MM.1S (cell line): ENCODE measurements around the gene SDF2L1.

ENCODE experiments used
- DNase-seq: peaks from one replicate; pipeline ENCODE4 v3.0.0-alpha.2; 2015
- H2AFZ ChIP-seq: fragments of 300-600 bp; sonication (generic); 2 replicates; pipeline ENCODE4 v1.6.0; 2016; ENCODE audit warnings: antibody characterized with exemption, low read length
- H3F3A ChIP-seq: fragments of 300-600 bp; sonication (generic); 2 replicates; pipeline ENCODE4 v1.6.1; 2016; ENCODE audit warnings: mild to moderate bottlenecking, antibody characterized with exemption, low read length, moderate library complexity, mixed read lengths; ENCODE audit not compliant: insufficient read depth
- H3K27ac ChIP-seq: fragments of 300-600 bp; sonication (generic); 2 replicates; pipeline ENCODE4 v1.5.1; 2016; ENCODE audit warnings: mild to moderate bottlenecking, low read length
- H3K27me3 ChIP-seq: fragments of 300-600 bp; sonication (generic); replicated peaks from 2 replicates; pipeline ENCODE4 v1.6.0; 2016; ENCODE audit warnings: low read length; ENCODE audit not compliant: insufficient read depth
- H3K36me3 ChIP-seq: fragments of 300-600 bp; sonication (generic); replicated peaks from 2 replicates; pipeline ENCODE4 v1.6.1; 2016; ENCODE audit warnings: mild to moderate bottlenecking, low read length, mixed read lengths; ENCODE audit not compliant: insufficient read depth
- H3K4me1 ChIP-seq: fragments of 300-600 bp; sonication (generic); 2 replicates; pipeline ENCODE4 v1.6.1; 2016; ENCODE audit warnings: low read length, mixed read lengths
- H3K4me2 ChIP-seq: fragments of 300-600 bp; sonication (generic); 2 replicates; pipeline ENCODE4 v1.6.0; 2016; ENCODE audit warnings: low read depth, low read length
- H3K4me3 ChIP-seq: fragments of 300-600 bp; sonication (generic); 2 replicates; pipeline ENCODE4 v1.5.1; 2016; ENCODE audit warnings: low read length, mixed read lengths
- H3K79me2 ChIP-seq: fragments of 300-600 bp; sonication (generic); 2 replicates; pipeline ENCODE4 v1.6.1; 2016; ENCODE audit warnings: mixed run types, low read length, mixed read lengths
- H3K9ac ChIP-seq: fragments of 300-600 bp; sonication (generic); 2 replicates; pipeline ENCODE4 v1.6.1; 2016; ENCODE audit warnings: low read length, mixed read lengths
- H3K9me2 ChIP-seq: fragments of 300-600 bp; sonication (generic); replicated peaks from 2 replicates; pipeline ENCODE4 v1.6.1; 2016; ENCODE audit warnings: mild to moderate bottlenecking, low read length, mixed read lengths; ENCODE audit not compliant: insufficient read depth
- H3K9me3 ChIP-seq: fragments of 300-600 bp; sonication (generic); replicated peaks from 2 replicates; pipeline ENCODE4 v1.6.1; 2016; ENCODE audit warnings: mild to moderate bottlenecking, low read length, mixed read lengths; ENCODE audit not compliant: insufficient read depth
- H4K20me1 ChIP-seq: fragments of 300-600 bp; sonication (generic); 2 replicates; pipeline ENCODE4 v1.6.1; 2016; ENCODE audit warnings: mild to moderate bottlenecking, low read length, moderate library complexity, mixed read lengths; ENCODE audit not compliant: insufficient read depth
- EZH2 ChIP-seq: fragments of 300-600 bp; sonication (generic); optimal IDR thresholded peaks from 2 replicates; pipeline ENCODE3; 2017; ENCODE audit warnings: low read depth, mild to moderate bottlenecking, antibody characterized with exemption, low read length, mixed read lengths
- EZH2phosphoT487 ChIP-seq: fragments of 300-600 bp; sonication (generic); IDR thresholded peaks from 2 replicates; pipeline ENCODE4 v1.6.1; 2018; ENCODE audit warnings: antibody characterized with exemption, low read length
- TF ChIP-seq, protein P1 (sequence below): fragments of 300-600 bp; sonication (generic); IDR thresholded peaks from 2 replicates; pipeline ENCODE4 v1.5.1; 2016; ENCODE audit warnings: antibody characterized with exemption, low read length, mixed read lengths

SDF2L1 gene

DNA sequence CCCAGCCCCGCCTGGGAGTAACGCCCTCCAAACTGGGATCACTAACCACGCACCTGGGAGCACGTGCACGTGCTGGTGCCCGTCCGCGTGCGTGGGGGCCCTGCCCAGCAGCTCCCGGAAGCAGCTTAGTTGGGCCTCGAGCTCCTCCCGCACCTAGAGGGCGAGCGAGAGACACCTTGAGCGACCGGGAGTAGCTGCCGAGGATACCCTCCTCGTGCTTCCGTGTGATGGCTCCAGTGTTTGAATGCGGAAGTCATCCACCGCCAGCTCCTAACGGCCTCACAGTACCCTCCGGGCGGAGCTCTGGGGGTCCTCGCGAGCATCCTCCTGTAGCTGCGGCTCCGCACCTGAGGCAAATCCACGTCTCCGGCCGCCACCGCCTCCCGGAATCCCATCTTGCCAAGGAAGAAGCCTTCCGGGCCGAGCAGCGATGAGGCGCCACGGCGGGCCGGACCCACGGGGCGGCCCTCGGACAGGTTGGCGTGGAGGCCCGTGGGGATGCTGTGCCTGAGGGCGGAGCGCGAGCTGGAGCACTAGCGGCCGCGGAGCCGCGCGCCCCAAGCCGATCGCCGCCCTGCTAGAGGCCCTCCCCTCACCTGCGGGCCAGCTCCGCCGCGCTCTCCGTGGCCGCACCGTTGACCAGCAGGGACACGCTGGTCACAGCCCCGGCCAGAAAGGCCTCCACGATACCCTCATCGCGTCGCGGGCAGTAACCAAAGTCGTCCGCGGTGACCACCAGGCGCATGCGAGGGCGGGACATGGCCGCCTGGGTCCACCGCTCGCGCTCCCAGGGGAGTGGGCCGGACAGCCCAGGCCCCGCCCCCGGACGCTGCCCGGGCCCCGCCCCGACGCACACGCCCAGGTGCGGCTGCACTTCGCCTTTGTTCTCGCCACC is 12.6 kb upstream of the SDF2L1 start, which contains the start of gene YDJC:
TSS of gene YDJC (minus strand) at position 768 of the 895 bp plus-strand sequence. CDS start at position 760, 8 bp downstream.
- H3K36me3 ChIP-seq: peaks cover 7% of the 10 kb centered on the region
- H3K27me3 ChIP-seq: no peaks in the 10 kb centered on the region
- H3F3A ChIP-seq: peaks cover 14% of the 10 kb centered on the region
- no peaks in the 10 kb centered on the region for H3K4me1 ChIP-seq
- H3K9me2 ChIP-seq: no peaks in the 10 kb centered on the region
- H4K20me1 ChIP-seq: no peaks in the 10 kb centered on the region
- TF ChIP-seq EZH2phosphoT487 (no peak), EZH2 (no peak)
- TF ChIP-seq, protein P1, sequence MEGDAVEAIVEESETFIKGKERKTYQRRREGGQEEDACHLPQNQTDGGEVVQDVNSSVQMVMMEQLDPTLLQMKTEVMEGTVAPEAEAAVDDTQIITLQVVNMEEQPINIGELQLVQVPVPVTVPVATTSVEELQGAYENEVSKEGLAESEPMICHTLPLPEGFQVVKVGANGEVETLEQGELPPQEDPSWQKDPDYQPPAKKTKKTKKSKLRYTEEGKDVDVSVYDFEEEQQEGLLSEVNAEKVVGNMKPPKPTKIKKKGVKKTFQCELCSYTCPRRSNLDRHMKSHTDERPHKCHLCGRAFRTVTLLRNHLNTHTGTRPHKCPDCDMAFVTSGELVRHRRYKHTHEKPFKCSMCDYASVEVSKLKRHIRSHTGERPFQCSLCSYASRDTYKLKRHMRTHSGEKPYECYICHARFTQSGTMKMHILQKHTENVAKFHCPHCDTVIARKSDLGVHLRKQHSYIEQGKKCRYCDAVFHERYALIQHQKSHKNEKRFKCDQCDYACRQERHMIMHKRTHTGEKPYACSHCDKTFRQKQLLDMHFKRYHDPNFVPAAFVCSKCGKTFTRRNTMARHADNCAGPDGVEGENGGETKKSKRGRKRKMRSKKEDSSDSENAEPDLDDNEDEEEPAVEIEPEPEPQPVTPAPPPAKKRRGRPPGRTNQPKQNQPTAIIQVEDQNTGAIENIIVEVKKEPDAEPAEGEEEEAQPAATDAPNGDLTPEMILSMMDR: peak; percentile 77
- peak within 1 kb of the TSS; percentile 100 for H3K4me3 ChIP-seq
- H3K27ac ChIP-seq: peak within 1 kb of the TSS; percentile 73
- peak within 1 kb of the TSS; percentile 99 for H3K9ac ChIP-seq
- peaks cover 49% of the 10 kb centered on the region for H3K79me2 ChIP-seq
- DNase-seq: peak; percentile 97
- H3K9me3 ChIP-seq: no peaks in the 10 kb centered on the region
- H2AFZ ChIP-seq: peak within 1 kb of the TSS; percentile 70
- peak within 1 kb of the TSS; percentile 76 for H3K4me2 ChIP-seq

DNA sequence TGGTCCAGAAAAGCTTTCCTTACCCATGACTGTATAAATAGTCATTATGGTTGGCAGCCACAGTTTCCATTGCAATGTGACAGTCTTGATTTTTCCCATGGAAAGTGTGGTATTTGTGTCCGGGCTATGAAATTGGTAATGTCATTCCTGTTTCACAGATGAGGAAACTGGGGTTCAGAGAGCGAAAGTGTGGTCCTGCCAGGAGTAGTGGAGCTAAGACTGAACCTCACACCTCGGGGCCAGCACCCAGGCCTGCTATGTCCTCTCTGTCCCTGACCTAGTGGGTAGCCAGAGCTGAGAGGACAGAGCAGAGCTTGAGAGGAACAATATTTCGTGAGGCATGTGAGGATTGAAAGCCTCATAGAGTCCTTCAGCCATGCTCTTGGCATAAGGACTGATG is 11.1 kb upstream of the SDF2L1 start:
- Histone ChIP-seq H3K9me3 (no peaks in the 10 kb centered on the region), H3K27me3 (no peaks in the 10 kb centered on the region), H3K4me2 (no peak overlapping the region), H3K4me1 (no peaks in the 10 kb centered on the region), H3K79me2 (peaks cover 36% of the 10 kb centered on the region), H3K36me3 (peaks cover 7% of the 10 kb centered on the region), H4K20me1 (no peaks in the 10 kb centered on the region), H3K27ac (no peak overlapping the region), H3F3A (peaks cover 8% of the 10 kb centered on the region), H3K9me2 (no peaks in the 10 kb centered on the region), H3K9ac (no peak overlapping the region), H3K4me3 (no peak overlapping the region), H2AFZ (no peak overlapping the region)
- DNase-seq: no peak
- no peak for TF ChIP-seq EZH2phosphoT487
- TF ChIP-seq, protein P1: no peak
- no peak for TF ChIP-seq EZH2

DNA sequence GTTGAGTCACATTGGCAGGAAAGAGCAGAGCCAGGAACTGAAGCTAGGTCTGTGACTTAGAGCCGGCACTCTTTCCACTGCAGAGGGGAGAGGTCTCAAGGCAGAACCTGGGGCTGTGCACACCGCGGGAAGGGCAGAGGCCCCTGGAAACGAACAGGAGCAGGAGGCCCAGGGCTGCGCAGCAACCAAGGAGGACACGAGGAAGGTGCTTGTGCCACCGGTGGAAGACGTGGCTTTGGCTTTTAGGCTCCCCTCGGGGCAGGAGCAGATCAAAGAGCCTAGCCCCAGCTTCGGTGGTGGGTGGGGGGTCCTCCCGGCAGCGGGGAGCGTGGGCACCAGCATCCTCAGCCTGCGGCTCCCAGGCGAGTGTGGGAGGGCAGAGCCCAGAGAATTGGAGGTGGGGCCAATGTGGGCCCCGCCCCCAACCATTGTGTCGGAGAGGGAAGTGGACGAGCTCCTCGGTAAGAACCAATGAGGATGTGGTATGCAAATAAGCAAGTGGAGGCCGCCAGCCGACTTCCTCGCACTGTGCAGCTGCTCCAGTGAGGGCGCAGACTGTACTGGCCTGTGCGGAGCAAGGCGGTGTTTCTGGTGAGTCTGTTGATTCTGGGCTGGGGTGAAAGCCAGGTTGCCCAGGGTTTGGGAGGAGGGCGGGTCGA is 9.7 kb upstream of the SDF2L1 start, which contains the start of gene CCDC116:
TSS of gene CCDC116 (plus strand) at position 524 of the 659 bp plus-strand sequence. CDS start 422 bp downstream, outside the sequence.
- no peak within 1 kb of the TSS for H3K4me3 ChIP-seq
- H3K27ac ChIP-seq: no peak within 1 kb of the TSS
- peaks cover 5% of the 10 kb centered on the region; the same call in 1 of the 2 replicates for H3F3A ChIP-seq
- no peaks in the 10 kb centered on the region for H3K27me3 ChIP-seq
- no peaks in the 10 kb centered on the region for H3K9me2 ChIP-seq
- no peak within 1 kb of the TSS for H3K4me2 ChIP-seq
- no peaks in the 10 kb centered on the region for H3K4me1 ChIP-seq
- H3K79me2 ChIP-seq: peaks cover 25% of the 10 kb centered on the region
- TF ChIP-seq EZH2phosphoT487: no peak
- TF ChIP-seq, protein P1: no peak
- no peak for TF ChIP-seq EZH2
- H2AFZ ChIP-seq: no peak within 1 kb of the TSS
- no peaks in the 10 kb centered on the region for H3K9me3 ChIP-seq
- H4K20me1 ChIP-seq: no peaks in the 10 kb centered on the region
- H3K36me3 ChIP-seq: peaks cover 7% of the 10 kb centered on the region
- no peak within 1 kb of the TSS for H3K9ac ChIP-seq
- DNase-seq: no peak
